ENCODE results near the gene ITPA. TPM values are rescaled to one million over a fixed set of nuclear protein-coding genes. Genes with fewer than 3 reads are reported as not detected.
A peak's percentile ranks its signal among the peaks of the same experiment; 100 is the strongest.

ITPA gene
- total and polyA plus RNA-seq, 2 of the 13 experiments (the other 11 are each of a cell fraction or from before 2014, with no cell fraction given), result 60.1 to 103 TPM

DNA sequence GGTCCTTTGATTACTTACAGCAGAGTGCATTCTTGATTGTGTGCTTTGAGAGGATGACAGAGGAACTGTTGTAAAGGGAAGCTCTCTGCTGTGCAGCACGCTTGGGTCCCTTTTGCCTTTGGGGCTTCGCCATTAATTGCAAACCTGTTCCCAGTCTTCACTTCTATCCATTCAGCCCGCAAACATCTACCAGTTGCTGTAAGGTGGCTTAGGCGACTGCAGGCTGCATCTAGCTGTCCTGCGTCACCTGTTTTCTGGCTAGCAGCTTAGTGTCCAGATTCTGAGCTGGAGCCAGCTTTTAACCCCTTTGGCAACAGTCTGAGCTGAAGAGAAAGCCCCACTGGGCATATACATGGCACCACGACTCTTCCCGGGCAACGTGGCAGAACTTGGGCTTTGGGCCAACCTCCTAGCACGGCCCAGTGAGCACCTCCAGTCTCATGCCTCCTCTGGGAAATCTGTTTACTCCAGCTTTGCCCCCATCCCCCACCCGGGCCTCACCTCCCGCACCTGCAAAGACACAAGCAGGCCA is 47.2 kb upstream of the ITPA start (continued):
- TF ChIP-seq, protein P1, sequence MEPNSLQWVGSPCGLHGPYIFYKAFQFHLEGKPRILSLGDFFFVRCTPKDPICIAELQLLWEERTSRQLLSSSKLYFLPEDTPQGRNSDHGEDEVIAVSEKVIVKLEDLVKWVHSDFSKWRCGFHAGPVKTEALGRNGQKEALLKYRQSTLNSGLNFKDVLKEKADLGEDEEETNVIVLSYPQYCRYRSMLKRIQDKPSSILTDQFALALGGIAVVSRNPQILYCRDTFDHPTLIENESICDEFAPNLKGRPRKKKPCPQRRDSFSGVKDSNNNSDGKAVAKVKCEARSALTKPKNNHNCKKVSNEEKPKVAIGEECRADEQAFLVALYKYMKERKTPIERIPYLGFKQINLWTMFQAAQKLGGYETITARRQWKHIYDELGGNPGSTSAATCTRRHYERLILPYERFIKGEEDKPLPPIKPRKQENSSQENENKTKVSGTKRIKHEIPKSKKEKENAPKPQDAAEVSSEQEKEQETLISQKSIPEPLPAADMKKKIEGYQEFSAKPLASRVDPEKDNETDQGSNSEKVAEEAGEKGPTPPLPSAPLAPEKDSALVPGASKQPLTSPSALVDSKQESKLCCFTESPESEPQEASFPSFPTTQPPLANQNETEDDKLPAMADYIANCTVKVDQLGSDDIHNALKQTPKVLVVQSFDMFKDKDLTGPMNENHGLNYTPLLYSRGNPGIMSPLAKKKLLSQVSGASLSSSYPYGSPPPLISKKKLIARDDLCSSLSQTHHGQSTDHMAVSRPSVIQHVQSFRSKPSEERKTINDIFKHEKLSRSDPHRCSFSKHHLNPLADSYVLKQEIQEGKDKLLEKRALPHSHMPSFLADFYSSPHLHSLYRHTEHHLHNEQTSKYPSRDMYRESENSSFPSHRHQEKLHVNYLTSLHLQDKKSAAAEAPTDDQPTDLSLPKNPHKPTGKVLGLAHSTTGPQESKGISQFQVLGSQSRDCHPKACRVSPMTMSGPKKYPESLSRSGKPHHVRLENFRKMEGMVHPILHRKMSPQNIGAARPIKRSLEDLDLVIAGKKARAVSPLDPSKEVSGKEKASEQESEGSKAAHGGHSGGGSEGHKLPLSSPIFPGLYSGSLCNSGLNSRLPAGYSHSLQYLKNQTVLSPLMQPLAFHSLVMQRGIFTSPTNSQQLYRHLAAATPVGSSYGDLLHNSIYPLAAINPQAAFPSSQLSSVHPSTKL (CRISPR knock-in tag; IDR thresholded peaks at IDR 0.05), result peak; percentile 33; the same call in 1 of the 2 replicates
- peak; percentile 69; the same call in 1 of the 2 replicates for TF ChIP-seq KDM2A (CRISPR knock-in tag; IDR thresholded peaks at IDR 0.05; ENCODE audit: borderline replicate concordance, low read depth)
- peak; percentile 46; the same call in 1 of the 2 replicates for TF ChIP-seq POLR2G (IDR thresholded peaks at IDR 0.05; ENCODE audit: low read depth, low read length)
- 0 out of 2 replicates have a peak, but pooled peaks have one; percentile 27 for TF ChIP-seq ZNF724P (CRISPR knock-in tag; IDR thresholded peaks at IDR 0.05; ENCODE audit: borderline replicate concordance)
- TF ChIP-seq, protein P2, sequence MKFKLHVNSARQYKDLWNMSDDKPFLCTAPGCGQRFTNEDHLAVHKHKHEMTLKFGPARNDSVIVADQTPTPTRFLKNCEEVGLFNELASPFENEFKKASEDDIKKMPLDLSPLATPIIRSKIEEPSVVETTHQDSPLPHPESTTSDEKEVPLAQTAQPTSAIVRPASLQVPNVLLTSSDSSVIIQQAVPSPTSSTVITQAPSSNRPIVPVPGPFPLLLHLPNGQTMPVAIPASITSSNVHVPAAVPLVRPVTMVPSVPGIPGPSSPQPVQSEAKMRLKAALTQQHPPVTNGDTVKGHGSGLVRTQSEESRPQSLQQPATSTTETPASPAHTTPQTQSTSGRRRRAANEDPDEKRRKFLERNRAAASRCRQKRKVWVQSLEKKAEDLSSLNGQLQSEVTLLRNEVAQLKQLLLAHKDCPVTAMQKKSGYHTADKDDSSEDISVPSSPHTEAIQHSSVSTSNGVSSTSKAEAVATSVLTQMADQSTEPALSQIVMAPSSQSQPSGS (CRISPR knock-in tag; IDR thresholded peaks at IDR 0.05), result 0 out of 2 replicates have a peak, but pooled peaks have one; percentile 34
- 0 out of 2 replicates have a peak, but pooled peaks have one; percentile 23 for TF ChIP-seq MIXL1 (CRISPR knock-in tag; IDR thresholded peaks at IDR 0.05)
- TF ChIP-seq, protein P3, sequence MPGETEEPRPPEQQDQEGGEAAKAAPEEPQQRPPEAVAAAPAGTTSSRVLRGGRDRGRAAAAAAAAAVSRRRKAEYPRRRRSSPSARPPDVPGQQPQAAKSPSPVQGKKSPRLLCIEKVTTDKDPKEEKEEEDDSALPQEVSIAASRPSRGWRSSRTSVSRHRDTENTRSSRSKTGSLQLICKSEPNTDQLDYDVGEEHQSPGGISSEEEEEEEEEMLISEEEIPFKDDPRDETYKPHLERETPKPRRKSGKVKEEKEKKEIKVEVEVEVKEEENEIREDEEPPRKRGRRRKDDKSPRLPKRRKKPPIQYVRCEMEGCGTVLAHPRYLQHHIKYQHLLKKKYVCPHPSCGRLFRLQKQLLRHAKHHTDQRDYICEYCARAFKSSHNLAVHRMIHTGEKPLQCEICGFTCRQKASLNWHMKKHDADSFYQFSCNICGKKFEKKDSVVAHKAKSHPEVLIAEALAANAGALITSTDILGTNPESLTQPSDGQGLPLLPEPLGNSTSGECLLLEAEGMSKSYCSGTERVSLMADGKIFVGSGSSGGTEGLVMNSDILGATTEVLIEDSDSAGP (CRISPR knock-in tag; IDR thresholded peaks at IDR 0.05; ENCODE audit: borderline replicate concordance), result peak; percentile 77
- TF ChIP-seq REPIN1 (CRISPR knock-in tag; IDR thresholded peaks at IDR 0.05; ENCODE audit: borderline replicate concordance, low read depth), result no peak
- TF ChIP-seq, protein P4, sequence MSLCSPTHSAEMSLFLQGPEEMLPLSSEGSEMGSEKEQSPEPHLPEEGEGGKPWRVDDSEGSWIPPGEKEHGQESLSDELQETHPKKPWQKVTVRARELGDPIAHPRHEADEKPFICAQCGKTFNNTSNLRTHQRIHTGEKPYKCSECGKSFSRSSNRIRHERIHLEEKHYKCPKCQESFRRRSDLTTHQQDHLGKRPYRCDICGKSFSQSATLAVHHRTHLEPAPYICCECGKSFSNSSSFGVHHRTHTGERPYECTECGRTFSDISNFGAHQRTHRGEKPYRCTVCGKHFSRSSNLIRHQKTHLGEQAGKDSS (CRISPR knock-in tag; IDR thresholded peaks at IDR 0.05; ENCODE audit: borderline replicate concordance, low read depth), result peak; percentile 55; the same call in 1 of the 2 replicates
- TF ChIP-seq ZNF24 (IDR thresholded peaks at IDR 0.05), result no peak
- no peak for TF ChIP-seq CHD2 (IDR thresholded peaks at IDR 0.05; ENCODE audit: low read depth, low read length)
- TF ChIP-seq, protein P5, sequence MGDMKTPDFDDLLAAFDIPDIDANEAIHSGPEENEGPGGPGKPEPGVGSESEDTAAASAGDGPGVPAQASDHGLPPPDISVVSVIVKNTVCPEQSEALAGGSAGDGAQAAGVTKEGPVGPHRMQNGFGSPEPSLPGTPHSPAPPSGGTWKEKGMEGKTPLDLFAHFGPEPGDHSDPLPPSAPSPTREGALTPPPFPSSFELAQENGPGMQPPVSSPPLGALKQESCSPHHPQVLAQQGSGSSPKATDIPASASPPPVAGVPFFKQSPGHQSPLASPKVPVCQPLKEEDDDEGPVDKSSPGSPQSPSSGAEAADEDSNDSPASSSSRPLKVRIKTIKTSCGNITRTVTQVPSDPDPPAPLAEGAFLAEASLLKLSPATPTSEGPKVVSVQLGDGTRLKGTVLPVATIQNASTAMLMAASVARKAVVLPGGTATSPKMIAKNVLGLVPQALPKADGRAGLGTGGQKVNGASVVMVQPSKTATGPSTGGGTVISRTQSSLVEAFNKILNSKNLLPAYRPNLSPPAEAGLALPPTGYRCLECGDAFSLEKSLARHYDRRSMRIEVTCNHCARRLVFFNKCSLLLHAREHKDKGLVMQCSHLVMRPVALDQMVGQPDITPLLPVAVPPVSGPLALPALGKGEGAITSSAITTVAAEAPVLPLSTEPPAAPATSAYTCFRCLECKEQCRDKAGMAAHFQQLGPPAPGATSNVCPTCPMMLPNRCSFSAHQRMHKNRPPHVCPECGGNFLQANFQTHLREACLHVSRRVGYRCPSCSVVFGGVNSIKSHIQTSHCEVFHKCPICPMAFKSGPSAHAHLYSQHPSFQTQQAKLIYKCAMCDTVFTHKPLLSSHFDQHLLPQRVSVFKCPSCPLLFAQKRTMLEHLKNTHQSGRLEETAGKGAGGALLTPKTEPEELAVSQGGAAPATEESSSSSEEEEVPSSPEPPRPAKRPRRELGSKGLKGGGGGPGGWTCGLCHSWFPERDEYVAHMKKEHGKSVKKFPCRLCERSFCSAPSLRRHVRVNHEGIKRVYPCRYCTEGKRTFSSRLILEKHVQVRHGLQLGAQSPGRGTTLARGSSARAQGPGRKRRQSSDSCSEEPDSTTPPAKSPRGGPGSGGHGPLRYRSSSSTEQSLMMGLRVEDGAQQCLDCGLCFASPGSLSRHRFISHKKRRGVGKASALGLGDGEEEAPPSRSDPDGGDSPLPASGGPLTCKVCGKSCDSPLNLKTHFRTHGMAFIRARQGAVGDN (CRISPR knock-in tag; IDR thresholded peaks at IDR 0.05), result peak; percentile 55
- TF ChIP-seq, protein P6, sequence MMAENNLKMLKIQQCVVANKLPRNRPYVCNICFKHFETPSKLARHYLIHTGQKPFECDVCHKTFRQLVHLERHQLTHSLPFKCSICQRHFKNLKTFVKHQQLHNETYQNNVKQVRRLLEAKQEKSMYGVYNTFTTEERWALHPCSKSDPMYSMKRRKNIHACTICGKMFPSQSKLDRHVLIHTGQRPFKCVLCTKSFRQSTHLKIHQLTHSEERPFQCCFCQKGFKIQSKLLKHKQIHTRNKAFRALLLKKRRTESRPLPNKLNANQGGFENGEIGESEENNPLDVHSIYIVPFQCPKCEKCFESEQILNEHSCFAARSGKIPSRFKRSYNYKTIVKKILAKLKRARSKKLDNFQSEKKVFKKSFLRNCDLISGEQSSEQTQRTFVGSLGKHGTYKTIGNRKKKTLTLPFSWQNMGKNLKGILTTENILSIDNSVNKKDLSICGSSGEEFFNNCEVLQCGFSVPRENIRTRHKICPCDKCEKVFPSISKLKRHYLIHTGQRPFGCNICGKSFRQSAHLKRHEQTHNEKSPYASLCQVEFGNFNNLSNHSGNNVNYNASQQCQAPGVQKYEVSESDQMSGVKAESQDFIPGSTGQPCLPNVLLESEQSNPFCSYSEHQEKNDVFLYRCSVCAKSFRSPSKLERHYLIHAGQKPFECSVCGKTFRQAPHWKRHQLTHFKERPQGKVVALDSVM (CRISPR knock-in tag; IDR thresholded peaks at IDR 0.05), result peak; percentile 37; the same call in 1 of the 2 replicates
- TF ChIP-seq ZBTB42 (CRISPR knock-in tag; IDR thresholded peaks at IDR 0.05), result no peak

Measured in HepG2 (cell line).